Measurements from ENCODE around the gene MBOAT7.

DNA sequence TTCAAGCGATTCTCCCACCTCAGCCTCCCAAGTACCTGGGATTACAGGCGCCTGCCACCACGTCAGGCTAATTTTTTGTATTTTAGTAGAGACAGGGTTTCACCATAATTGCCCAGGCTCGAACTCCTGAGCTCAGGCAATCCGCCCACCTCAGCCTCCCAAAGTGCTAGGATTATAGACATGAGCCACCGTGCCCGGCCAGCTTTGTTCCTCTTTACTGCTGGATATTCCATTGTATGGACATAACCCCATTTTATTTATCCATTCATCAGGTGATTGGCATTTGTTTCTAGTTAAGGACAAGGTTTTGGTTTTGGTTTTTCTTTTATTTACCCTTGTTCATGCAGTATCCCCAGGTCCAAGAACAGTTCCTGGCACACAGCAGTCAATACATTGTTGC is 7.2 kb upstream of the MBOAT7 start:
- TF ChIP-seq, protein P1, sequence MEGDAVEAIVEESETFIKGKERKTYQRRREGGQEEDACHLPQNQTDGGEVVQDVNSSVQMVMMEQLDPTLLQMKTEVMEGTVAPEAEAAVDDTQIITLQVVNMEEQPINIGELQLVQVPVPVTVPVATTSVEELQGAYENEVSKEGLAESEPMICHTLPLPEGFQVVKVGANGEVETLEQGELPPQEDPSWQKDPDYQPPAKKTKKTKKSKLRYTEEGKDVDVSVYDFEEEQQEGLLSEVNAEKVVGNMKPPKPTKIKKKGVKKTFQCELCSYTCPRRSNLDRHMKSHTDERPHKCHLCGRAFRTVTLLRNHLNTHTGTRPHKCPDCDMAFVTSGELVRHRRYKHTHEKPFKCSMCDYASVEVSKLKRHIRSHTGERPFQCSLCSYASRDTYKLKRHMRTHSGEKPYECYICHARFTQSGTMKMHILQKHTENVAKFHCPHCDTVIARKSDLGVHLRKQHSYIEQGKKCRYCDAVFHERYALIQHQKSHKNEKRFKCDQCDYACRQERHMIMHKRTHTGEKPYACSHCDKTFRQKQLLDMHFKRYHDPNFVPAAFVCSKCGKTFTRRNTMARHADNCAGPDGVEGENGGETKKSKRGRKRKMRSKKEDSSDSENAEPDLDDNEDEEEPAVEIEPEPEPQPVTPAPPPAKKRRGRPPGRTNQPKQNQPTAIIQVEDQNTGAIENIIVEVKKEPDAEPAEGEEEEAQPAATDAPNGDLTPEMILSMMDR (IDR thresholded peaks at IDR 0.05; ENCODE audit: low read depth, low read length, missing input control): no peak
- TF ChIP-seq, protein P2, sequence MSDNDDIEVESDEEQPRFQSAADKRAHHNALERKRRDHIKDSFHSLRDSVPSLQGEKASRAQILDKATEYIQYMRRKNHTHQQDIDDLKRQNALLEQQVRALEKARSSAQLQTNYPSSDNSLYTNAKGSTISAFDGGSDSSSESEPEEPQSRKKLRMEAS (IDR thresholded peaks at IDR 0.05): no peak
- TF ChIP-seq, protein P3, sequence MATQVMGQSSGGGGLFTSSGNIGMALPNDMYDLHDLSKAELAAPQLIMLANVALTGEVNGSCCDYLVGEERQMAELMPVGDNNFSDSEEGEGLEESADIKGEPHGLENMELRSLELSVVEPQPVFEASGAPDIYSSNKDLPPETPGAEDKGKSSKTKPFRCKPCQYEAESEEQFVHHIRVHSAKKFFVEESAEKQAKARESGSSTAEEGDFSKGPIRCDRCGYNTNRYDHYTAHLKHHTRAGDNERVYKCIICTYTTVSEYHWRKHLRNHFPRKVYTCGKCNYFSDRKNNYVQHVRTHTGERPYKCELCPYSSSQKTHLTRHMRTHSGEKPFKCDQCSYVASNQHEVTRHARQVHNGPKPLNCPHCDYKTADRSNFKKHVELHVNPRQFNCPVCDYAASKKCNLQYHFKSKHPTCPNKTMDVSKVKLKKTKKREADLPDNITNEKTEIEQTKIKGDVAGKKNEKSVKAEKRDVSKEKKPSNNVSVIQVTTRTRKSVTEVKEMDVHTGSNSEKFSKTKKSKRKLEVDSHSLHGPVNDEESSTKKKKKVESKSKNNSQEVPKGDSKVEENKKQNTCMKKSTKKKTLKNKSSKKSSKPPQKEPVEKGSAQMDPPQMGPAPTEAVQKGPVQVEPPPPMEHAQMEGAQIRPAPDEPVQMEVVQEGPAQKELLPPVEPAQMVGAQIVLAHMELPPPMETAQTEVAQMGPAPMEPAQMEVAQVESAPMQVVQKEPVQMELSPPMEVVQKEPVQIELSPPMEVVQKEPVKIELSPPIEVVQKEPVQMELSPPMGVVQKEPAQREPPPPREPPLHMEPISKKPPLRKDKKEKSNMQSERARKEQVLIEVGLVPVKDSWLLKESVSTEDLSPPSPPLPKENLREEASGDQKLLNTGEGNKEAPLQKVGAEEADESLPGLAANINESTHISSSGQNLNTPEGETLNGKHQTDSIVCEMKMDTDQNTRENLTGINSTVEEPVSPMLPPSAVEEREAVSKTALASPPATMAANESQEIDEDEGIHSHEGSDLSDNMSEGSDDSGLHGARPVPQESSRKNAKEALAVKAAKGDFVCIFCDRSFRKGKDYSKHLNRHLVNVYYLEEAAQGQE (IDR thresholded peaks at IDR 0.05): no peak
- TF ChIP-seq, protein P4, sequence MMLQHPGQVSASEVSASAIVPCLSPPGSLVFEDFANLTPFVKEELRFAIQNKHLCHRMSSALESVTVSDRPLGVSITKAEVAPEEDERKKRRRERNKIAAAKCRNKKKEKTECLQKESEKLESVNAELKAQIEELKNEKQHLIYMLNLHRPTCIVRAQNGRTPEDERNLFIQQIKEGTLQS (IDR thresholded peaks at IDR 0.05): no peak
- no peak for TF ChIP-seq YY1 (IDR thresholded peaks at IDR 0.05)
- no peak for TF ChIP-seq GABPA (IDR thresholded peaks at IDR 0.05 in 1 of 2, conservative IDR thresholded peaks at IDR 0.05 in 1 of 2)
- TF ChIP-seq EGR1 (IDR thresholded peaks at IDR 0.05; ENCODE audit: low read depth in 2 of 2): no peak
- no peak for TF ChIP-seq TAF1 (conservative IDR thresholded peaks at IDR 0.05)
- TF ChIP-seq FOXA1 (IDR thresholded peaks at IDR 0.05): no peak
- no peak for TF ChIP-seq RAD21 (IDR thresholded peaks at IDR 0.05)
- TF ChIP-seq, protein P5, sequence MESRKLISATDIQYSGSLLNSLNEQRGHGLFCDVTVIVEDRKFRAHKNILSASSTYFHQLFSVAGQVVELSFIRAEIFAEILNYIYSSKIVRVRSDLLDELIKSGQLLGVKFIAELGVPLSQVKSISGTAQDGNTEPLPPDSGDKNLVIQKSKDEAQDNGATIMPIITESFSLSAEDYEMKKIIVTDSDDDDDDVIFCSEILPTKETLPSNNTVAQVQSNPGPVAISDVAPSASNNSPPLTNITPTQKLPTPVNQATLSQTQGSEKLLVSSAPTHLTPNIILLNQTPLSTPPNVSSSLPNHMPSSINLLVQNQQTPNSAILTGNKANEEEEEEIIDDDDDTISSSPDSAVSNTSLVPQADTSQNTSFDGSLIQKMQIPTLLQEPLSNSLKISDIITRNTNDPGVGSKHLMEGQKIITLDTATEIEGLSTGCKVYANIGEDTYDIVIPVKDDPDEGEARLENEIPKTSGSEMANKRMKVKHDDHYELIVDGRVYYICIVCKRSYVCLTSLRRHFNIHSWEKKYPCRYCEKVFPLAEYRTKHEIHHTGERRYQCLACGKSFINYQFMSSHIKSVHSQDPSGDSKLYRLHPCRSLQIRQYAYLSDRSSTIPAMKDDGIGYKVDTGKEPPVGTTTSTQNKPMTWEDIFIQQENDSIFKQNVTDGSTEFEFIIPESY (IDR thresholded peaks at IDR 0.05): no peak
- TF ChIP-seq JUND (IDR thresholded peaks at IDR 0.05): no peak
- TF ChIP-seq RXRA (IDR thresholded peaks at IDR 0.05): peak in 1 of 2 donors; percentile 39
